Esophagus mucosa (tissue), 1 donor: ENCODE results near the gene ADAM10. TPM values are rescaled to one million over a fixed set of nuclear protein-coding genes. Genes with fewer than 3 reads are reported as not detected.
"Not testable (repeated sequence)": the region's sequence is repeated elsewhere in the genome, so short reads cannot be mapped to it uniquely, and the experiment has no call there.

Experiments used
- ATAC-seq: fragments of 200-7000 bp; cut with Tn5 transposase; one replicate; pipeline ENCODE4 v1.9.1; 2020
- total RNA-seq: library from RNA; stranded (reverse); gene quantifications from one replicate; pipeline ENCODE4 v1.2.4, GENCODE V29; 2023
- donor health status: DM: yes; HTN: yes; CAD: no.

ADAM10 gene
- total RNA-seq, 1 donor from 2014 or later = 79.3 TPM

GRCh38 chr15:58606577-58607080, 142.9 kb downstream of the ADAM10 start:
- ATAC-seq = no peak

GRCh38 chr15:58605931-58606530, 143.5 kb downstream of the ADAM10 start:
- no peak for ATAC-seq

GRCh38 chr15:58604455-58604923, 145.0 kb downstream of the ADAM10 start:
- peak; percentile 91 for ATAC-seq

GRCh38 chr15:58603927-58604326, 145.6 kb downstream of the ADAM10 start:
- not testable (repeated sequence) for ATAC-seq

- no peak for ATAC-seq
Measured at GRCh38 chr15:58602823-58603222, 146.7 kb downstream of the ADAM10 start.

GRCh38 chr15:58598829-58599210, 150.7 kb downstream of the ADAM10 start:
- no peak for ATAC-seq

- ATAC-seq = no peak
Measured at GRCh38 chr15:58597943-58598828, 151.3 kb downstream of the ADAM10 start.

- no peak for ATAC-seq
Measured at GRCh38 chr15:58595516-58596263, 153.8 kb downstream of the ADAM10 start.

- ATAC-seq = no peak
Measured at GRCh38 chr15:58594898-58595297, 154.6 kb downstream of the ADAM10 start.

- no peak for ATAC-seq
Measured at GRCh38 chr15:58593870-58594269, 155.6 kb downstream of the ADAM10 start.

- no peak for ATAC-seq
Measured at GRCh38 chr15:58590926-58591325, 158.6 kb downstream of the ADAM10 start.

GRCh38 chr15:58590236-58590635, 159.3 kb downstream of the ADAM10 start:
- ATAC-seq = no peak

- no peak for ATAC-seq
Measured at GRCh38 chr15:58589047-58589446, 160.5 kb downstream of the ADAM10 start.

- no peak for ATAC-seq
Measured at GRCh38 chr15:58588096-58588495, 161.4 kb downstream of the ADAM10 start.

- no peak for ATAC-seq
Measured at GRCh38 chr15:58587486-58587885, 162.0 kb downstream of the ADAM10 start.

GRCh38 chr15:58585693-58586443, 163.6 kb downstream of the ADAM10 start:
- ATAC-seq = no peak

- no peak for ATAC-seq
Measured at GRCh38 chr15:58584789-58585461, 164.6 kb downstream of the ADAM10 start.

GRCh38 chr15:58583171-58583908, 166.2 kb downstream of the ADAM10 start:
- no peak for ATAC-seq

GRCh38 chr15:58582160-58582559, 167.3 kb downstream of the ADAM10 start:
- ATAC-seq = no peak

GRCh38 chr15:58576657-58577056, 172.8 kb downstream of the ADAM10 start:
- no peak for ATAC-seq
